Natural killer cell (primary cell): ENCODE results near the gene AKT1. TPM values are rescaled to one million over a fixed set of nuclear protein-coding genes. Genes with fewer than 3 reads are reported as not detected.

Experiments
- ATAC-seq, 3 donors: fragments of 150-1000 bp in 2 of 3; fragments of 200-7000 bp in 1 of 3; cut with Tn5 transposase; 1 replicate in 1 of 3; 2 replicates in 2 of 3; pipeline ENCODE4 v1.10.0; 2021; ENCODE audit warnings: mild to moderate bottlenecking in 2 of 3, moderate library complexity in 2 of 3
- DNase-seq, 2 donors: peaks; one replicate each; pipeline versions ENCODE4 v3.0.0 to v3.0.0-alpha.2; 2013 to 2021; ENCODE audit warnings: mixed read lengths in 1 of 2
- H3K27ac ChIP-seq: one replicate; pipeline ENCODE4 v1.5.1; 2013; ENCODE audit warnings: mild to moderate bottlenecking, low read length
- H3K27me3 ChIP-seq: one replicate; pipeline ENCODE4 v1.6.1; 2013; ENCODE audit warnings: low read length; ENCODE audit not compliant: control insufficient read depth, insufficient read depth
- H3K36me3 ChIP-seq: one replicate; pipeline ENCODE4 v1.6.1; 2013; ENCODE audit warnings: low read length; ENCODE audit not compliant: control insufficient read depth, insufficient read depth
- H3K4me1 ChIP-seq: one replicate; pipeline ENCODE4 v1.6.1; 2013; ENCODE audit warnings: low read length; ENCODE audit not compliant: control insufficient read depth, insufficient read depth
- H3K4me3 ChIP-seq: one replicate; pipeline ENCODE4 v1.5.1; 2013; ENCODE audit warnings: low read length
- H3K9me3 ChIP-seq: one replicate; pipeline ENCODE4 v1.6.1; 2013; ENCODE audit warnings: low read length; ENCODE audit not compliant: control insufficient read depth, insufficient read depth
- H3K27ac Mint-ChIP-seq, 2 donors: one replicate each; pipeline ENCODE4 v1.8.0; 2022; ENCODE audit warnings: mild to moderate bottlenecking in 2 of 2, mixed read lengths in 2 of 2, moderate library complexity in 1 of 2
- H3K27me3 Mint-ChIP-seq, 2 donors: one replicate each; pipeline ENCODE4 v1.8.0; 2022; ENCODE audit warnings: low read depth in 2 of 2, mixed read lengths in 2 of 2
- H3K36me3 Mint-ChIP-seq: one replicate; pipeline ENCODE4 v1.8.0; 2022; ENCODE audit warnings: mixed read lengths
- H3K4me1 Mint-ChIP-seq, 2 donors: one replicate each; pipeline ENCODE4 v1.8.0; 2022; ENCODE audit warnings: mixed read lengths in 2 of 2
- H3K4me3 Mint-ChIP-seq: one replicate; pipeline ENCODE4 v1.8.0; 2022; ENCODE audit warnings: mild to moderate bottlenecking, moderate library complexity, mixed read lengths
- H3K9me3 Mint-ChIP-seq, 2 donors: one replicate each; pipeline ENCODE4 v1.8.0; 2022; ENCODE audit warnings: mixed read lengths in 2 of 2
- CTCF ChIP-seq: fragments of 200-600 bp; IDR thresholded peaks from one replicate; pipeline ENCODE4 v1.8.0; 2022; ENCODE audit warnings: antibody characterized with exemption
- WGBS: methylation state at CpG from one replicate; pipeline ENCODE4 v1.1.7; 2013; ENCODE audit warnings: missing lambda C conversion rate; ENCODE audit not compliant: insufficient coverage; 5-methylcytosine and 5-hydroxymethylcytosine counted together
- intact Hi-C: fragments of 100-400 bp; cut with micrococcal nuclease; formaldehyde crosslinking; loops from one replicate; pipeline ENCODE4 v1.14.2; 2022
- total RNA-seq, 4 donors: library from RNA; stranded (reverse); fragments of 120-200 nt in 1 of 4; gene quantifications; one replicate each; pipeline versions ENCODE4 v1.2.3 to v1.2.4, GENCODE V29; 2013 to 2022

Gene AKT1
- total RNA-seq, 3 donors from 2014 or later (not counting 1 experiment from before 2014, with no cell fraction given) = 152 to 163 (median 153) TPM

GRCh38 chr14:104755621-104756020 is 39.9 kb downstream of the AKT1 start:
- Histone ChIP-seq H3K9me3 (no peaks in the 10 kb centered on the region), H3K27ac (no peak overlapping the region), H3K4me3 (no peak overlapping the region), H3K4me1 (peaks cover 37% of the 10 kb centered on the region), H3K27me3 (no peaks in the 10 kb centered on the region), H3K36me3 (peaks cover 18% of the 10 kb centered on the region)
- WGBS = 89% methylated on average over 11 of the region's 11 CpGs
- ATAC-seq (no peak), DNase-seq (no peak)
- Mint-ChIP-seq H3K36me3 (no peaks in the 10 kb centered on the region), H3K27ac (no peak overlapping the region), H3K4me3 (no peak overlapping the region), H3K27me3 (no peaks in the 10 kb centered on the region), H3K9me3 (no peaks in the 10 kb centered on the region), H3K4me1 (peaks cover 25 to 41% of the 10 kb centered on the region in 2 donors)
- intact Hi-C loops = no loop called here
- TF ChIP-seq CTCF = no peak

- H3K36me3 Mint-ChIP-seq = no peaks in the 10 kb centered on the region
- intact Hi-C loops = no loop called here
- no peak overlapping the region for H3K4me3 ChIP-seq
Measured at GRCh38 chr14:104754213-104754851, 41.2 kb downstream of the AKT1 start.

GRCh38 chr14:104753528-104754212 is 41.9 kb downstream of the AKT1 start:
- intact Hi-C loops = loop anchor here (1.0 to 2.0 kb wide), 2 partner anchors 29 to 41 kb away; partner anchors contain the start of genes ADSS1 and AKT1
- no peaks in the 10 kb centered on the region for H3K27me3 ChIP-seq
- H3K36me3 ChIP-seq = peaks cover 13% of the 10 kb centered on the region
- Mint-ChIP-seq H3K27ac (peak overlapping the region; percentile 90 to 97), H3K4me1 (peaks cover 25 to 34% of the 10 kb centered on the region in 2 donors), H3K27me3 (no peaks in the 10 kb centered on the region), H3K9me3 (no peaks in the 10 kb centered on the region), H3K4me3 (peak overlapping the region; percentile 97), H3K36me3 (no peaks in the 10 kb centered on the region)
- 3% methylated on average over 30 of the region's 30 CpGs for WGBS
- no peaks in the 10 kb centered on the region for H3K9me3 ChIP-seq
- DNase-seq (peak in 1 of 2 donors; percentile 36), ATAC-seq (no peak)
- TF ChIP-seq CTCF = no peak
- H3K27ac ChIP-seq = peak overlapping the region; percentile 84
- H3K4me1 ChIP-seq = peaks cover 37% of the 10 kb centered on the region
- peak overlapping the region; percentile 87 for H3K4me3 ChIP-seq

More at GRCh38 chr14:104754213-104754851, 41.2 kb downstream of the AKT1 start:
- peaks cover 37% of the 10 kb centered on the region for H3K4me1 ChIP-seq
- DNase-seq (no peak), ATAC-seq (no peak)
- no peaks in the 10 kb centered on the region for H3K9me3 Mint-ChIP-seq
- H3K27me3 ChIP-seq = no peaks in the 10 kb centered on the region
- peak overlapping the region; percentile 97 for H3K4me3 Mint-ChIP-seq
- peak overlapping the region; percentile 90 to 97 for H3K27ac Mint-ChIP-seq
- 78% methylated on average over 11 of the region's 13 CpGs for WGBS
- H3K9me3 ChIP-seq = no peaks in the 10 kb centered on the region
- H3K36me3 ChIP-seq = peaks cover 15% of the 10 kb centered on the region
- H3K4me1 Mint-ChIP-seq = peaks cover 25 to 34% of the 10 kb centered on the region in 2 donors
- no peaks in the 10 kb centered on the region for H3K27me3 Mint-ChIP-seq
- H3K27ac ChIP-seq = peak overlapping the region; percentile 84
- TF ChIP-seq CTCF = no peak
